Measurements from ENCODE around the gene SHROOM2.

Gene SHROOM2

GRCh38 chrX:9961750-9962149 lies 175.5 kb downstream of the SHROOM2 start:
- TF ChIP-seq TAF1 (IDR thresholded peaks at IDR 0.05; ENCODE audit: borderline replicate concordance, insufficient read depth, low read length) (no peak), REST (IDR thresholded peaks at IDR 0.05; ENCODE audit: insufficient read depth in 1 of 2, low read depth in 2 of 2, low read length in 2 of 2) (no peak), SIN3A (IDR thresholded peaks at IDR 0.05; ENCODE audit: borderline replicate concordance, insufficient read depth, low read length) (no peak), POLR2AphosphoS5 (IDR thresholded peaks at IDR 0.05; ENCODE audit: low read depth, low read length) (no peak), FOXP2 (optimal IDR thresholded peaks at IDR 0.05; ENCODE audit: borderline replicate concordance, extremely low read depth, extremely low read length, insufficient read depth) (no peak)

DNA sequence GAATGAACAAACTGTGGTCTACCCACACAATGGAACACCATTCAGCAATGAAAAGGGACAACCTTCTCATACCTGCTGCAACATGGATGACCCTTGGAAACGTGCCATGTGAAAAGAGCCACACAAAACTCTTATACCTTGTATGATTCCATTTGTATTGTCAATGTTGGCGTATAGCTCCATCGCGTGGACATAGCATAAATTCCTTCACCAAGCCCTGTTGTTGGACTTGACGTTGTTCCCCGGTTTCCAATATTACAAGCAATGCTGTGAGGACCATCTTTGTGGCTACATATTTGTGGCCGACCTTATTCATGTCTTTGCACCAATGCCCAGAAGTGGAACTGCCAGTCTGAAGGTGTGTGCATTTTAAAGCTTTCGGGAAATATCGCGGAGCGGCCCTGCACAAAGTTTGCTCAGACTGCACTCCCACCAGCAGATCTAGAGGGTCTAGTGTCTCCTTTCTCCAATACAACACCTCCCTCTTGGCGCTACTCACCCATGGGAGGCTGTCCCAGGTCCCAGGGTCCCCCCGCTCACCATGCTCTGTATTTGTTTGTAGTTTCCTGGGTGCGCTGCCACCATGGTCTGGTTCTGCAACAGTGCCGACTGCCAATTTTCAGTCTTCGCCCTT lies 180.7 kb downstream of the SHROOM2 start, which contains the start of gene CLDN34:
TSS of gene CLDN34 (plus strand) at position 584 of the 634 bp plus-strand sequence. CDS start at position 584, 0 bp downstream.
- TF ChIP-seq SIN3A (IDR thresholded peaks at IDR 0.05; ENCODE audit: borderline replicate concordance, insufficient read depth, low read length) (no peak), POLR2AphosphoS5 (IDR thresholded peaks at IDR 0.05; ENCODE audit: low read depth, low read length) (no peak), TAF1 (IDR thresholded peaks at IDR 0.05; ENCODE audit: borderline replicate concordance, insufficient read depth, low read length) (no peak), REST (IDR thresholded peaks at IDR 0.05; ENCODE audit: insufficient read depth in 1 of 2, low read depth in 2 of 2, low read length in 2 of 2) (no peak), FOXP2 (optimal IDR thresholded peaks at IDR 0.05; ENCODE audit: borderline replicate concordance, extremely low read depth, extremely low read length, insufficient read depth) (no peak)

GRCh38 chrX:9977635-9978034 lies 191.4 kb downstream of the SHROOM2 start:
- no peak for TF ChIP-seq SIN3A (IDR thresholded peaks at IDR 0.05; ENCODE audit: borderline replicate concordance, insufficient read depth, low read length)
- no peak for TF ChIP-seq FOXP2 (optimal IDR thresholded peaks at IDR 0.05; ENCODE audit: borderline replicate concordance, extremely low read depth, extremely low read length, insufficient read depth)
- no peak for TF ChIP-seq TAF1 (IDR thresholded peaks at IDR 0.05; ENCODE audit: borderline replicate concordance, insufficient read depth, low read length)
- no peak for TF ChIP-seq POLR2AphosphoS5 (IDR thresholded peaks at IDR 0.05; ENCODE audit: low read depth, low read length)

DNA sequence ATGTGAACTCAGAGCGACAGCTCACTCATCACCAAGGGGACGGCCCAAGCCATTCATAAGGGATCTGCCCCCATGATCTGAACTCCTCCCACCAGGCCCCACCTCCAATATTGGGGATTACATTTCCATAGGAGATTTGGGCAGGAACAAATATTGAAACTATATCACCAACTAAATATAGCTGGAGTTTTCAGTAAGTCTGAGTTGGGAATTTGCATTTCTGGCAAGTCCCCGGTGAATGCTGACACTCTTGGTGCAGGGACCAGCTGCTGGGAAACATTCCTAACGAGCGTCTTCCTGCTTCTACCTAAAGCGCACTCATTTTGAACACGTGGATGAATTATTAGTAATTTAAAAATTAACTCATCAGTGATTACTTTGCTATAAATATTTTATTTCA lies 194.2 kb downstream of the SHROOM2 start:
- TF ChIP-seq SIN3A (IDR thresholded peaks at IDR 0.05; ENCODE audit: borderline replicate concordance, insufficient read depth, low read length) (no peak), POLR2AphosphoS5 (IDR thresholded peaks at IDR 0.05; ENCODE audit: low read depth, low read length) (no peak)

- no peak for TF ChIP-seq REST (IDR thresholded peaks at IDR 0.05; ENCODE audit: insufficient read depth in 1 of 2, low read depth in 2 of 2, low read length in 2 of 2)
- TF ChIP-seq POLR2AphosphoS5 (IDR thresholded peaks at IDR 0.05; ENCODE audit: low read depth, low read length): no peak
- TF ChIP-seq SIN3A (IDR thresholded peaks at IDR 0.05; ENCODE audit: borderline replicate concordance, insufficient read depth, low read length): no peak
- no peak for TF ChIP-seq TAF1 (IDR thresholded peaks at IDR 0.05; ENCODE audit: borderline replicate concordance, insufficient read depth, low read length)
- no peak for TF ChIP-seq FOXP2 (optimal IDR thresholded peaks at IDR 0.05; ENCODE audit: borderline replicate concordance, extremely low read depth, extremely low read length, insufficient read depth)
These were observed 194.7 kb downstream of the SHROOM2 start for GRCh38 chrX:9980927-9981326.

DNA sequence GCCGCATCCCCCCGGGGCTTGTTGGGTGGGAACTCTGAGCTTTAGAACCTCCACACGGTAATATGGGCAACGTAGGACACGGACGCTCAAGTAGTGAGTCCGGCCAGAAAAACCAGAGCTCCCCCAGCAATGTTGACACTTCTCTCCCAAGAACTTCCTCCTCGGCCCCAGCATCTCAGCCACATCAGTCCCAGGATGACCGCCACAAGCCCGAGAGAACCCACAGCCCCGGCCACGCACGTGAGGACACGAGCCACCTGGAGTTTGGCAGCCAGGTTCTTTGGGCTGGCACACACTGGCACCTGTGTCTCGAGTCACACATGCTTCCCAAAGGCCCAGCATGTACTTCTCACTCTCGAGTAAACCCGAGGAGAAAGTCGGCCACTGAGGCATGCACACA lies 197.2 kb downstream of the SHROOM2 start:
- TF ChIP-seq REST (IDR thresholded peaks at IDR 0.05; ENCODE audit: insufficient read depth in 1 of 2, low read depth in 2 of 2, low read length in 2 of 2) (no peak), SIN3A (IDR thresholded peaks at IDR 0.05; ENCODE audit: borderline replicate concordance, insufficient read depth, low read length) (no peak), TAF1 (IDR thresholded peaks at IDR 0.05; ENCODE audit: borderline replicate concordance, insufficient read depth, low read length) (no peak), POLR2AphosphoS5 (IDR thresholded peaks at IDR 0.05; ENCODE audit: low read depth, low read length) (no peak), FOXP2 (optimal IDR thresholded peaks at IDR 0.05; ENCODE audit: borderline replicate concordance, extremely low read depth, extremely low read length, insufficient read depth) (no peak)

Measured in PFSK-1 (cell line).